ENCODE measurements around the gene ZNF3. TPM values are rescaled to one million over a fixed set of nuclear protein-coding genes. Genes with fewer than 3 reads are reported as not detected.

The ZNF3 gene
- total RNA-seq, 1 experiment from 2014 or later: 32.9 TPM

- H3K36me3 ChIP-seq (ENCODE audit: control insufficient read depth, insufficient read depth, low read length): peaks cover 13% of the 10 kb centered on the region
- no TSS peak for BruUV-seq (replicated peaks)
- intact Hi-C loops (cut with micrococcal nuclease; ENCODE audit: unreplicated experiment): no loop called here
- ATAC-seq (no peak), DNase-seq (ENCODE audit: low read depth, low spot score) (no peak)
- POLR2A ChIA-PET: no interaction called here
- no peaks in the 10 kb centered on the region for H3K9me3 ChIP-seq (ENCODE audit: control insufficient read depth, insufficient read depth, low read depth, low read length)
- H3K27ac ChIP-seq (ENCODE audit: low read length): no peak overlapping the region
- H3K4me3 ChIP-seq (ENCODE audit: low read depth in 2 of 2, low read length in 2 of 2): no peak overlapping the region
- in situ Hi-C loops (cut with HindIII; ENCODE audit: low pct_unique_long_range_greater_than_20kb, low sequenced_read_pairs): no loop called here
- TF ChIP-seq POLR2AphosphoS5 (IDR thresholded peaks at IDR 0.05; ENCODE audit: low read depth, low read length) (no peak), CTCF (IDR thresholded peaks at IDR 0.05) (no peak), TCF7L2 (IDR thresholded peaks at IDR 0.05; ENCODE audit: low read depth, low read length) (no peak), REST (IDR thresholded peaks at IDR 0.05; ENCODE audit: insufficient read depth in 1 of 2, low read depth in 2 of 2, low read length in 1 of 2) (no peak), SIN3A (IDR thresholded peaks at IDR 0.05; ENCODE audit: borderline replicate concordance, insufficient read depth, low read depth, low read length) (no peak)
- H3K27me3 ChIP-seq (ENCODE audit: control insufficient read depth, insufficient read depth, low read length): no peaks in the 10 kb centered on the region
- H3K4me1 ChIP-seq (ENCODE audit: control insufficient read depth, insufficient read depth, low read length): no peaks in the 10 kb centered on the region
- CTCF ChIA-PET: no interaction called here
Observed at GRCh38 chr7:100027197-100027596, 54.3 kb downstream of the ZNF3 start.

- Histone ChIP-seq H3K36me3 (ENCODE audit: control insufficient read depth, insufficient read depth, low read length) (peaks cover 10% of the 10 kb centered on the region), H3K4me1 (ENCODE audit: control insufficient read depth, insufficient read depth, low read length) (no peaks in the 10 kb centered on the region), H3K4me3 (ENCODE audit: low read depth in 2 of 2, low read length in 2 of 2) (no peak overlapping the region), H3K27me3 (ENCODE audit: control insufficient read depth, insufficient read depth, low read length) (no peaks in the 10 kb centered on the region), H3K9me3 (ENCODE audit: control insufficient read depth, insufficient read depth, low read depth, low read length) (no peaks in the 10 kb centered on the region), H3K27ac (ENCODE audit: low read length) (no peak overlapping the region)
- ATAC-seq (no peak), DNase-seq (ENCODE audit: low read depth, low spot score) (no peak)
- BruUV-seq (replicated peaks): no TSS peak
- intact Hi-C loops (cut with micrococcal nuclease; ENCODE audit: unreplicated experiment) (no loop called here), in situ Hi-C loops (cut with HindIII; ENCODE audit: low pct_unique_long_range_greater_than_20kb, low sequenced_read_pairs) (no loop called here)
- ChIA-PET POLR2A (interaction anchor here (0.6 kb wide), 2 partner anchors 9 to 14 kb away, joined by 3 to 5 read pairs; no protein-coding TSS in a partner anchor), CTCF (no interaction called here)
- TF ChIP-seq SIN3A (IDR thresholded peaks at IDR 0.05; ENCODE audit: borderline replicate concordance, insufficient read depth, low read depth, low read length): no peak
- no peak for TF ChIP-seq CTCF (IDR thresholded peaks at IDR 0.05)
- no peak for TF ChIP-seq REST (IDR thresholded peaks at IDR 0.05; ENCODE audit: insufficient read depth in 1 of 2, low read depth in 2 of 2, low read length in 1 of 2)
Observed at GRCh38 chr7:100024020-100024619, 57.4 kb downstream of the ZNF3 start.

All from Panc1 (cell line).